Measurements from ENCODE around the gene GIMAP5.

Gene GIMAP5

DNA sequence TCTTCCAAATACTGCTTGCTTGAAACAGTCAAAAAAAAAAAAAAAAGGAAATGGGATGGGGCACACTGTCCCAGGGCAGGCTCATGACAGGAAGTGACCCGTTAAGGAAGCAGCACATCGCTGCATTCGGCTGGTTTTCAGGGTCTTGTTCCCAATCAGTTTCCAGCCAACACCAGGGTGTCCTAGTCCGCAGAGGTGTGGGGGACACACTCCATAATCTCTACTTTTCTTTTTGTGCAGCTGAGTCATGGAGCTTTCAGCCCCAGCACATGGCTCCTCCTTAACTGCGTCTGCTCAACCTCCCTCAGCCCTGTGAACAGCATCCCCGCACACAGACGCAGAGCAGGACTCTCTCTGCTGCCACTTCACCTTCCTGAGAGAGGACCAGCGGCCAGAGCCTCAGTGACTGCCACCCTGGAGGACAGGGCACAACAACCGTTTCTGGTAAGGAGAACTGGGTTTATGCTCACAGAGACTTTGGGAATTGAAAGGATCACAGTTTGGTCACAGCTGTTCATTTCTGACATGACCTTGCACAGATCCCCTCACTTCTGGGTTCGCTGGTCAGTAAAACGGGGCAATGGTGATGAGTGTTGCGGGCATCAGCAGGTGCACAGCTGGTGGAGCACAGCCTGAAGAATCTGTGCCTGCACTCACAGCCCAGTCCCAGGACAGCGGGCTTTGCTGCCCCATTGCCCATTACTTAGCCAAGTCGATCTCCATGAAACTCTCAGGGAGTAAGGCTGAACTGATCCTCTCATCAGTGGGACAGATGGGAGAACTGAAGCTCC lies at the start of gene GIMAP5:
TSS of gene GIMAP5 (plus strand) at position 154 of the 791 bp plus-strand sequence. CDS start 3,467 bp downstream, outside the sequence.
- no peak for DNase-seq (ENCODE audit: low spot score)
- no peak for FAIRE-seq

DNA sequence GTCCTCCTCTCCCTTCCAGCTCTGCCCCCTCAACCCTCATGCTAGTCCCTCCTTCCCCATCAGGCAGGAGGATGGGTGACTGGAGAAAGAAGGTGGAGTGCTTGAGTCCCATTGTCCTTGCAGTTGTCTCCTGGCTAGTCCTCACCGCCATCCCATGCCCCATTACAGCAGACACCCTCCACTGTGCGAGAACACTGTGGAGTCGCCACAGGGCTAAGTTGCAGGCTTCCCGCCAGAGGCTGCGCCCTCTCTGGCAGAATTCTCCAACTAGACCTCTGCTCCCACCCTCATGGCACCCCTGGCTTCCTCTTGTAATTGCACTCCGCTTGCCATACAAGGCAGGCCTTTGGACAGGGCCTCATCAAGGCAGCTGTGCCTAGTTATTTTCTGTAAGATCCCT lies 48.6 kb upstream of the GIMAP5 start:
- DNase-seq (ENCODE audit: low spot score) (no peak), FAIRE-seq (no peak)

DNA sequence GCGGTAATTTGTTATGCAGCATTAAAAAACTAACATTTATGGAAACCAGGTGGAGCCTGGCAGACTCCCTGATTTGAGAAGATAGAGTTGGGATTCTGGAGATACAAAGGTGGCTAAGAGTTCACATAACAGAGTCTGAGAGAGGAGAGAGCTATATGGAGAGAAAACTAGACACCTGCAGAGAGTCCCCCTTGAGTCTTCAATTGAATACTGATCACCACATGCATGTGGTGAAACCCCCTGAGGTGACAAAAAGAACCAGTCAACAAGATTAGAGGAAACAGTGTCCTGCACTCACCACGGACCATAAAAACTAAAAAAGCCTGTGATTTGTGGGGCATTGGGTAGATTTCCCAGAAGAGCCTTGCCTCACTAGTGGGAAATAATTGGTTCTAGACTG lies 41.6 kb upstream of the GIMAP5 start:
- FAIRE-seq (no peak), DNase-seq (ENCODE audit: low spot score) (no peak)

DNA sequence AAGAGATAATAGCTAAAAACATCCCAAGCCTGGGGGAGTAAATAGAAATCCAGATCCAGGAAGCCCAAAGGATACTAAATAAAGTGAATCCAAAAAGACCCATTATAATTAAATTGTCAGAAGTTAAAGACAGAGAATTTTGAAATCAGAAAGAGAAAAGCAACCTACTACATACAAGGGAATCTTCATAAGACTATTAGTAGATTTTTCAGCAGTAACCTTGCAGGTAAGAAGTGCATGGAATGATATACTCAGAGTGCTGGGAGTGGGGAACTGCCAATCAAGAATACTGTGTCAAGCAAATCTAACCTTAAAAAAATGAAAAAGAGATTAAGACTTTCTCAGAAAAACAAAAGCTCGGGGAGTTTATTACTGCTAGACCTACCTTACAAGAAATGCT lies 34.0 kb upstream of the GIMAP5 start:
- DNase-seq (ENCODE audit: low spot score) = no peak
- FAIRE-seq = no peak

DNA sequence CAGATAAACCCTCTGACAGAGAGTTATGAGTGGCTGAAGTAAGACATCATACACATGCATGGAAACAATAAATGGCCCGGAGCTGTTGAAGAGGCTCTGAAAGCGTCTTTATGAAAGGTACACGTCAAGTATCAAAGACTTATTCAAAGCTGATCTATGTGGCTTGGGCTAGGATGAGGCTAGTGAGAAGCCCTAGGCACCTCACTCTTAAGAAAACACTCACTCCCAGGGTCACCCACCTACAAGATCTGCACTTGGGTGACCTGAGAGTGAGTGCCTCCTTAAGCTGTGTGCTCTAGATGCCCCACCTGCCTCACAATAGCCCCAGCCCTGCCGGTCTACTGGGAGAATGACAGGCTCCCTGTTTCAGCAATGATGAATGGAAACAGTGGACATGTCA lies 21.9 kb upstream of the GIMAP5 start:
- DNase-seq (ENCODE audit: low spot score) = no peak
- no peak for FAIRE-seq

DNA sequence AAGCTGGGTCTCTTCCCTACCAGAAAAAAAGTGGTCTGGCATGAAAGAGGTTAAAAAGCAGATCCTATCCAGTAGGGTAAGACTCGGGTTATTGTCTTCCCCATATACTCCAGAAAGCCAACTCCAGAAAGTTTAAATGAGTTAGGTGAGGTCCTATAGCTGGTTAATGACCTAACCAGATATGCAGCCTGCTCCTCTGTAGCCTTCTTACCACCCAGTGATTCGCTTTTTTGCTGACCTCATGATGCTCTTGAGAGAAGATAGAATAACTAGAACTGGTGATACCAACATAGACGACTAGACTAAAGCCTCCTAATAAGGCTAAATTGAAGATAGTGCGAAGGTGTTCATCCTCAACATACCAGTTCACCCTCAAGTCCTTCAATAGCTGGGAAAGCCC lies 21.5 kb upstream of the GIMAP5 start:
- FAIRE-seq = no peak
- DNase-seq (ENCODE audit: low spot score) = no peak

DNA sequence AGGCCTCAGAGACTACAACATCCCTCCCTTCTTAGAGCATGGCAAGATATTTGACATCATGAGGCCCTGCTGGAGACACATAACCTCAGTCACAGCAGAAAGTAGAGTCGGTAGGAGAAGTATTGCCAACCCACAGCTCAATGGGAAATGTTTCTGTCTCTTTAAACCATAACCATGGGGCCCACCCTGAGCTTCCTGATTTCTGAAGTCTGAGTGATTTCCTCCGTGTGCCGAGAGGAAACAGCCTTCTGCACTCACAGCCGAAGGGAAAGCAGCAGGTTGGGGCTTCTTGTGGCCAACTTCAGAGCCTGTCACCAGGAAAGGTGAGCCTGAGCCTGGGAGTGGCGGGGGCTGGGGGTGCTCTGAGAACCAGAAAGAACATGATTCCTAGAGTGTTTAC lies 20.9 kb upstream of the GIMAP5 start, which contains the start of gene GIMAP1:
TSS of gene GIMAP1 (plus strand) at position 246 of the 400 bp plus-strand sequence. CDS start 2,435 bp downstream, outside the sequence.
- FAIRE-seq (no peak), DNase-seq (ENCODE audit: low spot score) (no peak)

DNA sequence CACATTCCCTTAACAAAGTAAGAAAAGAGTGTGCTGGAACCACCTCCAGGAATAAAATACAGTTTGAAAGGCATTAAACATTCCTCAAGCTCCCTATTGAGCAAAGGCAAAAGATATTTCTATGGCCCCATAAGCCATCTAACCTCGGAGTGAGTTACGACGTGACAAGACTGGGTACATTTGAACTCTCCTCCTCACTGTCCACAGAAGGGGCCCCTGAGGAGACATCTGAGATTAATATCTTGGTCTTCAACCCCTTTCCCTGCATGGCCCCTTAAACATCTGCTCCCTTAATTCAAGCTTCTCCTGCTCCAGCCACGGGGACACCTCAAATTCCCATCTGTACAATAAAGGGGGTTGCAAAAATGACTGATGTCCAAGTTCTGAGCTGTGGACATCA lies 20.3 kb upstream of the GIMAP5 start:
- no peak for DNase-seq (ENCODE audit: low spot score)
- FAIRE-seq = no peak

DNA sequence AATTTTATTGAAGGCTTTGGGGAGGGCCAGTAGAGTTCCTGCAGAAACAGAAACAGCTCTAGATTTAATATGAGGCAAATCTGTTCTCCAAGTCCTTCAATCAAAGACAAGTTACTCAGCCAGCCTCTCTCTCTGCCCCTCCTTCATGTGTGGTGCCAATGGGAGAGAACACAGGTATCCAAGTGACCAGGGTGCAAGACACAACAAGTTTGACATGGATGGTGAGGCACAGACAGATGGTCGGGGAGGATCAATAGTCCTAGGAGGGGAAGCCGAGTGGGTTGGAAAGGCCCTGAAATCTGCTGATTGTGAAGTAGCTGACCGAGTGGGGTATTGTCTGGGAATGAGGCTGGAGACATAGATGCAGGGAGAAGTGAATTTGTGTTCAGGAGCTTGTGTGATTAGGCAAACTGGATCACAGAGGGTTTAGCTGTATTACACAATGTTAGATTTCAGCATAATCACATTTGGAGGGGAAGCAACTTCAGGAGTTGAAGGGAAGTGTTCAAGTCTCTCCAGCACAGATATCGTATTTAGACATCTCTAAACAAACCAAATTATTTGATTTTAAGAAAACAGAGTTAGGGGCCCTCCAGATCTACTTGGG lies 19.3 kb upstream of the GIMAP5 start:
- FAIRE-seq (no peak), DNase-seq (ENCODE audit: low spot score) (no peak)

DNA sequence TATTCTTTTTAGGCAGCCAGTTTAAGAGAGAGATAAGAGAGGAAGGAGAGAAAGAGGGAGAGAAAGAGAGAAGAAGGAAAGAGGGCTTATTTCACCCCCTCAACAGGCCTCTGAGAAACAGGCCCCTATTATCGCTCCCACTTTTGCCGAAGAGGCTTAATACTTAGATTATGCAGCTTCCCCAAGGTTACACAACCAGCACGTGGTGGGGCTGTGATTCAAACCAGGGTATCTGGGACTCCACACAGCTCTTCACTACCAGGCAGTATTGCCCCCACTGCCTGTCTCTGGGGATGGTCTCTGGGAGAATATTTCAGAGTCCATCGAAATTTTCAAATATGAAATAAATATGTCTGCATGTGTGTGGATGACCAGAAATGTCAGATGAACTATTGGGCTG lies 17.8 kb upstream of the GIMAP5 start:
- FAIRE-seq (no peak), DNase-seq (ENCODE audit: low spot score) (no peak)

DNA sequence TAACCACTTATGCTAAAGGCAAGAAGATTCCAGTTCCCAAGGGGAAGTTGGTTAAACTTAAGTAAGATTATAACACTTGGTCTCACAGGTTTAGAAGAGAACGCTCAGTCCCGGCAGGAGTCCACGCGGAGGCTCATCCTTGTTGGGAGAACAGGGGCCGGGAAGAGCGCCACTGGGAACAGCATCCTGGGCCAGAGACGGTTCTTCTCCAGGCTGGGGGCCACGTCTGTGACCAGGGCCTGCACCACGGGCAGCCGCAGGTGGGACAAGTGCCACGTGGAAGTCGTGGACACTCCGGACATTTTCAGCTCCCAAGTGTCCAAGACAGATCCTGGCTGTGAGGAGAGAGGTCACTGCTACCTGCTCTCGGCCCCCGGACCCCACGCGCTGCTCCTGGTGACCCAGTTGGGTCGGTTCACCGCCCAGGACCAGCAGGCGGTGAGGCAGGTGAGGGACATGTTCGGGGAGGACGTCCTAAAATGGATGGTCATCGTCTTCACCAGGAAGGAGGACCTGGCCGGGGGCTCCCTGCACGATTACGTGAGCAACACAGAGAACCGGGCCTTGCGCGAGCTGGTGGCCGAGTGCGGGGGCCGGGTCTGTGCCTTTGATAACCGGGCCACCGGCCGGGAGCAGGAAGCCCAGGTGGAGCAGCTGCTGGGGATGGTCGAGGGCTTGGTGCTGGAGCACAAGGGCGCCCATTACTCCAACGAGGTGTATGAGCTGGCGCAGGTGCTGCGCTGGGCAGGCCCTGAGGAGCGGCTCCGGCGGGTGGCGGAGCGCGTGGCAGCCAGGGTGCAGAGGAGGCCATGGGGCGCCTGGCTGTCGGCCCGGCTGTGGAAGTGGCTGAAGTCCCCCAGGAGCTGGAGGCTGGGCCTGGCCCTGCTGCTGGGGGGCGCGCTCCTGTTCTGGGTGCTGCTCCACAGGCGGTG lies 17.0 kb upstream of the GIMAP5 start:
- DNase-seq (ENCODE audit: low spot score) (no peak), FAIRE-seq (no peak)

DNA sequence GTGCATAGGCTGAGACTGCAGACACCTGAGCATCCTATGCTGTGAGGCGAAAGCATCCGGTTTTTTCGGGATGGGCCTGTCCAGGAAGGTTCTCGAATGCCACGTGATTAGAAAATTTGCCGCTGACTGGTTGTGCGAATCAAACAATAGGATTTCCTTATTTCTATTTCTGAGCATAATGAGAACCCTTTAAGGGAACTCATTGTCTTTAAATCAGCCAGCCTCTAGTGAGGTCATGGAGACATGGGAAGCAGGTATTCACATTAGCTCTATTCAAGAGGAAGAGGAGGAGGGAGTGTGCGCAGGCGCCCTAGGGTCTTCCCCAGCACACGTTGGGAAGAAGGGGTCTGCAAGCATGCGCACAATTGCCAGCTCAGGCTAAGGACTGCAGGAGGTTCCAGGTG lies 15.2 kb upstream of the GIMAP5 start:
- FAIRE-seq = no peak
- no peak for DNase-seq (ENCODE audit: low spot score)

DNA sequence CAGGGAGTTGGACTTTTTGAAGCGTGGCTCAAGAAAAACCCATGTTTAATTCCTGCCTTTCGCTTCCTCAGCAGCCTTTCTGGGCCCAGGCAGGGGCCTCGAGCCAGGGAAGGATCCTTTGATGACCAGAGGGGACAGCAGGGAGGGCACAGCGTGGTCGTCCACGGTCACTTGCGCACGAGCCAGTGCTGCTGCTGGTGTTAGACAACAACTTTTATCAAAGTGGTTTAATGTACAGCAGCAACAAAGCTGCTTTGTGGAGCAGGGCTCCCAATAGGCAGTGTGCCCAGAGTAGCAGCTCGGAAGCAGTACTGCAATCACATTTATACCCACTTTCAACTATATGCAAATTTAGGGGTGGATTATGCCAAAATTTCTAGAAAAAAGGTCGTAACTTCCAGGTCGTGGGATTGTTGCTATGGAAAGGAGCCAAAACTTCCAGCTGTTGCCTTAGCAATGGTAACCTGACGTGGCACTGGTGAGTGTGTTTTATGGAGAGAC lies 14.7 kb upstream of the GIMAP5 start:
- DNase-seq (ENCODE audit: low spot score) = no peak
- no peak for FAIRE-seq

DNA sequence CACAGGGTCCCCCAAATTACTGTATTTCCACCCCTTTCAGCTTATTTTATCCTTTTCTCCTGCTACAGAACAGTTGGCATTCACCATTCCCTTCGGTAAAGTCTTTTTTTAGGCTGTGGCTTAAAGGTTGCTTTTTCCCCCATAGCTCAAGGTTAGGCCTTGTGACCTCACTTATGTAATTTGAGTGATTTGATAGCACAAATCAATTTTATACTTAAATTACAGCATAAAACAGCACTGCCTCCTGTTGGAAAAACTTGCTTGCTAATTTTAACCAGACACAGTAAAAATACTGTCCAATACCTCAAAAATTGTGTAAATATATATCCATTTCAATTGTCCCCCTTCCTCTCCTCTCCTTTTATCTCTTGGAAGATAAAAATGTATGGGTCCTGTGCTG lies 13.8 kb upstream of the GIMAP5 start:
- no peak for FAIRE-seq
- DNase-seq (ENCODE audit: low spot score) = no peak

DNA sequence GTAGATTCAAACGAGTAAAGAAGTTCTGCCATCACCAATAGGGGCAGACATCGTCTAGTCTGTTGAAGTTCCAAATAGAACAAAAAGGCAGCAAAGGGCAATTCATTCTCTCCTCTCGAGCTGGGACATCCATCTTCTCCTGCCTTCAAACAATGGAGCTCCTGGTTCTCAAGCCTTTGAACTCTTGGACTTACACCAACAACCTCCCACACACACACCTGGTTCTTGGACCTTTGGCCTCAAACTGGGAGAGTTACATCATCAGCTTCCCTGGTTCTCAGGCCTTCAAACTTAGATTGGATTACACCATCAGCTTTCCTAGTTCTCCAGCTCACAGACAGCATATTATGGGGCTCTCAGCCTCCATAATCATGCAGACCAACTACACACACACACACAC lies 9.8 kb upstream of the GIMAP5 start:
- DNase-seq (ENCODE audit: low spot score) (no peak), FAIRE-seq (no peak)

DNA sequence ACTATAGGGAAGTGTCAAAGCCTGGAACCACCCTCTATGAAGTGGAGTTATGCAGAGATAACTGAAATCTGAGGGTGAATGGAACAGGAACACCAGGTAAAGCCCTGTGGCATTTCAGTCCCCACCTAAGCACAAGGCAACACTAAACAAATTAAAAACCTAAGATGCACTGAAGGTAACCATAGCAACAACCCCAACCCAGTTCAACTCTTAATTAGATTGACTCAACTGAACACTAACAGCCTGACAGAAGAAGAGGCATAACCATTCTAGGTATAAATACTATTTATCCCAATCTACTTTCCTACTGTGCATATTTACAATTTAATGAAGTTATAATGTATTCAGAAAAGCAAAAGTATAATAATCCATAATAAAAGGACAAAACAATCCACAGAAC lies 9.2 kb upstream of the GIMAP5 start:
- FAIRE-seq (no peak), DNase-seq (ENCODE audit: low spot score) (no peak)

DNA sequence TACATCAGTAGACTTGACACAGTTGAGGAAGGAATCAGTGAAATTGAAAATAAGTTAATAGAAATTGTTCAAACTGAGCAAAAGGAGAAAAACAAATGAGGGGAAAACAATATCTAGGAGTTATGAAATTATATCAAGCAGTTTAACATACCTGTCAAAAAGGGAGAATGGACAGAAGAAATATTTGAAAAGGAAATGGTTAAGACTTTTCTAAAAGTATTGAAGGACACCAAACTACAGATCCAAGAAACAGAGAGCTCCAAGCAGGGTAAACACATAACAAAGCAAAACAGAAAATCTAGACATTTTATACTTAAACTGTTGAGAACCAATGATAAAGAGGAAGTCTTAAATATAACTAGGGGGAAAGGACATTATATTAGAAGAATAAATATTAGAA lies 8.6 kb upstream of the GIMAP5 start:
- FAIRE-seq = no peak
- DNase-seq (ENCODE audit: low spot score) = no peak

DNA sequence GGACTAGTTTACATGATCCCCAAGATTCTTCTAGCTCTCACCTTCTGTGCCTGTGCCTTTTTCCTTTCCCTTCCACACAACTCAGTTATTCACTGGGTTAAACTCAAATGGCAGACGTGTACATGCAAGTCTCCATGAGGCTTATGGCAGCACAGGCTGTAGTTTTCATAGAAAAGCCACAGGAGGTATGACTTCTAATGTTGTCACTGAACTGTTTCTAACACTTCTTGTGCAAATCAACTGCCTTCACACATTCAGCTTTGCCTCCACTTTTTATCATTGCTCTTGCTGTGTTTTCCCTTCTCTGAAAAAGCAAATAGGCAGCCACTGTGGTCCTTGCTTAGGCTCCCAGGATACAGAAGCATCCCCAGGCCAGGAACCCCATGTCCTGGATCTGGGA lies 5.3 kb upstream of the GIMAP5 start:
- DNase-seq (ENCODE audit: low spot score) = no peak
- FAIRE-seq = no peak

DNA sequence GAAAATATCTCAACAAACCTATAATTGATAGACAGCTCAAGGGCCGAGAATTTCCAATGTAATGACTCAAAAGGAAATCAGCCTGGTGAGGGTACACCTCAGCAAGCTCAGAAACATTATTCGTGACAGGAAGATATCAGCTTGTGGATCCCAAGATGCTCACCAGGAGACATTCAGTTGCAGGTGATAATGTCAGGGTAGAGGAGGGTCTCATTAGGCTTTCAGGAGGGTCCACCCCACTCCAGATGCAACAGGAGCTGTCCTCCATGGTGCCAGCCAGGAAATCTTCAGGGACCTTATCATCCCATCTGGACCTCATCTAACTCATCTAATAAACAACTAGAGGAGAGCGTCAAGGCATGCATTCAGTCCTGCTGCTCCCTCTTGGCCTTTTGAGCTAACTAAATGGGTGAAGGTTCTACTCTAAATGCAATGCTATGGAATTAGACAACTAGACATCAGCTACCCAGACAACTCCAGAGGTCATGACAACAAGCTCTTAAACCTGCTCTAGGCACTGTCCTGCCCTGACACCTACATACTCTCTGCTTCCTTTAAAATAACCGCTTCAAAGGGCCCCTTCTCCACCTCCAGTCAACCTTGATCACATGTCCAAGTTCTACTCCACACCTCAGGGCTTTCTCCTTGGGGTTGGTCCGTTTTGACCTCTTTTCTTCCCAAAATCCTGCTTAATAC lies 4.3 kb upstream of the GIMAP5 start:
- no peak for DNase-seq (ENCODE audit: low spot score)
- FAIRE-seq = no peak

DNA sequence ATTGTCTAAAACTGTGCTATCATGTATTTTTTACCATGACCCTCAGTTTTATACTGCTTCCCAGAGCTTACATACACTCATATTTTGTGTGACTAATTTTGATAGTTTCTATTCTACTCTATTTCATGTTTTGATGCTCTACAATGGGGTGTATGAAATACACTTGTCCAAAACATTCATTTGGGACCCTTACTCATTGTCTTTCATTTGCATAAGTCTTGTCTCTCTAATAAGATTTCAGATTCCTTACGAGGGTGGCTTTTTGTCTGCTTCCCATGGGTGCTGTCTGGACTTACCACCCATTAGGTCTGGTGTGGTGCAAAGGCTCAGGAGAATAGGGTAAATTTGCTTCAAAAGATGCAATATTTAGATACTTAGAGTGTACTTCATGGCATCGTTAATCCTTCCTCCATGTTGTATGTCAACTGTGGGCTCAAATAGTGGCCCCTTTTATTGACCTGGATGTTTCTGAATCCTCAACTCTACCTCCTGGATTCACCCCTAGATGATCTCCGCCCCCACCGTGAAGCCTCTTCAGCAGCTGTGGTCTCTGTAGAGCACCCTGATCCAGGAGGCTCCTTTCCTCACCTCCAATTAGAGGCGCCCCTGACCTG lies 3.6 kb upstream of the GIMAP5 start:
- DNase-seq (ENCODE audit: low spot score) = no peak
- FAIRE-seq = no peak

DNA sequence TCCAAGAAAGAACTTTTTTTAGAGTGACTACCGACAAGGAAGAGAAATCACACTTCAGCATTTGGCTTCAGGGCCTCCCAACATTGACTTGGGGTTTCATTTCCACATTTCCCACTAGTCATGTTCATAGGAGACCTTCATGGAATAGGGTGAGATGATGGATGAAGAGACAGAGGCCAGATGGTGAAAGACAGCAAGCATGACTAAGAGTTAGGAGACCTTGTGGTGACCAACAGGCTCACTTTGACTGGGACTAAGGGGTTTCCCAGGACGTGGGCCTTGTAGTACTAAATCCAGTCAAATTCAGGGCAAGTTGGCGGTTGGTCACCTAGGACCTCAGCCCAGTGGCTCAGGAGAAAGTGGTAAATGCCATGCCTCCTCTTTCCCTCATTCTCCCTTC lies 3.0 kb upstream of the GIMAP5 start:
- DNase-seq (ENCODE audit: low spot score) (no peak), FAIRE-seq (no peak)

All from RCC 7860 (cell line).